ENCODE data around the gene NFXL1. TPM values are rescaled to one million over a fixed set of nuclear protein-coding genes. Genes with fewer than 3 reads are reported as not detected.

Gene NFXL1
- total and polyA plus RNA-seq, 10 donors, result 3.8 to 18.5 (median 13.4) TPM

GRCh38 chr4:47945930-47946726, 31.7 kb upstream of the NFXL1 start:
- Histone ChIP-seq H3K4me3 (no peak overlapping the region), H3K27ac (no peak overlapping the region), H3K27me3 (replicated peaks in 1 of 7) (no peaks in the 10 kb centered on the region), H3K36me3 (no peaks in the 10 kb centered on the region), H3K9me3 (no peaks in the 10 kb centered on the region), H3K4me1 (no peaks in the 10 kb centered on the region)
- no peak for DNase-seq
- intact Hi-C loops (cut with DNase I; ENCODE audit: low total_unique reads), result loop anchor here (10.0 kb wide), 1 partner anchor 139 kb away; no protein-coding TSS in a partner anchor
- 81 to 93% (median 89%) methylated on average over 5 of the region's 5 CpGs for WGBS, 5 donors
- no peak for TF ChIP-seq POLR2A (IDR thresholded peaks at IDR 0.05)
- TF ChIP-seq CTCF (IDR thresholded peaks at IDR 0.05 in 8 of 11, conservative IDR thresholded peaks at IDR 0.05 in 3 of 11), result no peak
- TF ChIP-seq POLR2AphosphoS5 (IDR thresholded peaks at IDR 0.05), result no peak

GRCh38 chr4:47942081-47942819, 27.9 kb upstream of the NFXL1 start:
- 82 to 87% (median 83%) methylated on average over 10 of the region's 10 CpGs for WGBS, 5 donors
- no peak for TF ChIP-seq POLR2A (IDR thresholded peaks at IDR 0.05)
- TF ChIP-seq CTCF (IDR thresholded peaks at IDR 0.05 in 8 of 11, conservative IDR thresholded peaks at IDR 0.05 in 3 of 11), result no peak
- no peak for TF ChIP-seq POLR2AphosphoS5 (IDR thresholded peaks at IDR 0.05)
- Histone ChIP-seq H3K27me3 (replicated peaks in 1 of 7) (no peaks in the 10 kb centered on the region), H3K36me3 (no peaks in the 10 kb centered on the region), H3K4me1 (no peaks in the 10 kb centered on the region), H3K9me3 (no peaks in the 10 kb centered on the region), H3K27ac (no peak overlapping the region), H3K4me3 (no peak overlapping the region)
- intact Hi-C loops (cut with DNase I; ENCODE audit: low total_unique reads), result loop anchor here (10.0 kb wide), 1 partner anchor 143 kb away; no protein-coding TSS in a partner anchor
- DNase-seq, result no peak

- H3K9me3 ChIP-seq, result no peaks in the 10 kb centered on the region
- intact Hi-C loops (cut with DNase I; ENCODE audit: low total_unique reads), result loop anchor here (10.0 kb wide), 1 partner anchor 255 kb away; no protein-coding TSS in a partner anchor
- no peaks in the 10 kb centered on the region for H3K4me1 ChIP-seq
- H3K36me3 ChIP-seq, result no peaks in the 10 kb centered on the region
- peaks cover 0 to 2% (median 0%) of the 10 kb centered on the region in 7 donors for H3K27me3 ChIP-seq (replicated peaks in 1 of 7)
- WGBS, 5 donors, result 77 to 94% (median 91%) methylated on average over 5 of the region's 5 CpGs
- no peak overlapping the region for H3K27ac ChIP-seq
- DNase-seq, result no peak
- no peak for TF ChIP-seq POLR2AphosphoS5 (IDR thresholded peaks at IDR 0.05)
- no peak for TF ChIP-seq POLR2A (IDR thresholded peaks at IDR 0.05)
- TF ChIP-seq CTCF (IDR thresholded peaks at IDR 0.05 in 8 of 11, conservative IDR thresholded peaks at IDR 0.05 in 3 of 11), result no peak
- no peak overlapping the region for H3K4me3 ChIP-seq
Measured at GRCh38 chr4:47939456-47939855, 25.1 kb upstream of the NFXL1 start.

GRCh38 chr4:47936336-47936735, 22.0 kb upstream of the NFXL1 start:
- H3K36me3 ChIP-seq, result no peaks in the 10 kb centered on the region
- peaks cover 0 to 5% (median 0%) of the 10 kb centered on the region in 7 donors for H3K27me3 ChIP-seq (replicated peaks in 1 of 7)
- TF ChIP-seq POLR2AphosphoS5 (IDR thresholded peaks at IDR 0.05) (no peak), CTCF (IDR thresholded peaks at IDR 0.05 in 8 of 11, conservative IDR thresholded peaks at IDR 0.05 in 3 of 11) (no peak), POLR2A (IDR thresholded peaks at IDR 0.05) (no peak)
- peaks cover 0 to 7% (median 4%) of the 10 kb centered on the region in 6 donors for H3K4me1 ChIP-seq
- H3K4me3 ChIP-seq, result no peak overlapping the region
- H3K9me3 ChIP-seq, result peaks cover 0 to 4% (median 0%) of the 10 kb centered on the region in 8 donors
- 87 to 94% (median 91%) methylated on average over 6 of the region's 6 CpGs for WGBS, 5 donors
- H3K27ac ChIP-seq, result no peak overlapping the region
- DNase-seq, result no peak
- intact Hi-C loops (cut with DNase I; ENCODE audit: low total_unique reads), result loop anchor here (10.0 kb wide), 1 partner anchor 252 kb away; no protein-coding TSS in a partner anchor

Measured in spleen (tissue), 11 donors.